Activated CD8-positive, alpha-beta memory T cell treated with anti-CD3 and anti-CD28 coated beads for 36 hours (primary cell): Measurements from ENCODE around the gene MTTP. TPM values are rescaled to one million over a fixed set of nuclear protein-coding genes. Genes with fewer than 3 reads are reported as not detected.

Experiments
- CTCF ChIA-PET: fragments of 350-600 bp; sonication (Branson Sonifier 250); formaldehyde crosslinking; loops from one replicate; lab custom pipeline; 2021; ENCODE audit warnings: antibody characterized with exemption; lab: Charles Lee
- POLR2A ChIA-PET: fragments of 350-600 bp; sonication (Branson Sonifier 250); formaldehyde crosslinking; loops from one replicate; lab custom pipeline; 2021; ENCODE audit warnings: antibody characterized with exemption; lab: Charles Lee
- total RNA-seq, 2 experiments: library from RNA; stranded (reverse); gene quantifications; one replicate each; pipeline ENCODE4 v1.2.3, GENCODE V29; 2021

The MTTP gene
- total RNA-seq, 2 experiments from 2014 or later, result not detected

DNA sequence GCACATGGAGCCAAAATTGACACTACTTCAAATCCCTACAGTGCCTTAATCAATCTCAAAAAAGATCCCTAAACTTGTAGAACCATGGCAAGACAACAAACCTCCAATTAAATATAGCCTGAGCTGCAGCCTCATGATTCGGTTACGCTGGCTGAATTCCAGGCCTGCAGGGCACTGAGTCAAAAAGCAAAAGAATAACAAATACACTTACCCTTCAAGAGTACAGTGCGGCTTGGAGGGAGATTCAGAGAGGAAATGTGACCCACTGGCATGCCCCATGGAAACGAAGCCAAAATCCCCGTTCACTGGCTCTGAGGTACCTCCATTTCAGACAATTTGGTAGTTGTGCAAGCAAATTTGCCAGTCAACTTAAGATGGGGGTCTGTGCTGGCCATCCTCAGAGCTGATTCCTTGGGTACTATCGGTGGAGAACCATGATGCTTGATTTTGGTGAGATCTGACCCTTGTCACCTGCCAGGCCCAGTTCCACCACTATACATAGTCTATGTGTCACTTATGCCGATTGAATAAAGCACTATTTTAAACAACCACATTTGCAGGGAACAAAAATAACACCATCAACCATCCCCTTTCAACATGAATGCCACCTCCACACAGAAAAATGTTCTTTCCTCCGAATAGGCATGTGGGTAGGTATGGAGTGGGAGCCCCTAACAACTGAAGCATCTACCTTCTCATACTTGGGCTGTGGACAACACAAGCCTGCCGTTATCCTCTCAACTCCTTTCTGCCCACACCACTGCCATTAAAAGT lies 80.9 kb downstream of the MTTP start:
- POLR2A ChIA-PET, result no interaction called here
- CTCF ChIA-PET, result no interaction called here

DNA sequence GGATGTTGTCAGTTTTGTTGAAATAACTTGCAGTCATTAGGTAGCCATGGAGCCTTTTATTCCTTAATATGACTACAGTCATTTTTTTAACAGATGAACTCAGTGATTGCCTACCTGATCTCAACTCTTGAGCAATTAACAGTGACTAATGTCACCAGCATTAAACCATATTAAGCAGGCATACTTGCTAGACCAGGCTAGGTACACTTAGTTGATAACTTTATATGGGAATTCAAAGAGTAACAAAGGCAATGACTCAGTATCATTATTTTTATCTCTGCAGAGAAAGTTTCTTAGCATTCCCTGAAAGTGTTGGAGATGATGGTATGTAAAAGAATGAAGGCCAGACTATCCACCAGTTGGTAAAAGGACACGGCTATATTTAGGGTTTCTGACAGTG lies 83.2 kb downstream of the MTTP start, which contains the start of gene C4orf54:
Gene C4orf54, minus strand, starts transcription at position 31 of the 400 bp plus-strand sequence. CDS start 3,180 bp downstream, outside the sequence.
- CTCF ChIA-PET, result no interaction called here

DNA sequence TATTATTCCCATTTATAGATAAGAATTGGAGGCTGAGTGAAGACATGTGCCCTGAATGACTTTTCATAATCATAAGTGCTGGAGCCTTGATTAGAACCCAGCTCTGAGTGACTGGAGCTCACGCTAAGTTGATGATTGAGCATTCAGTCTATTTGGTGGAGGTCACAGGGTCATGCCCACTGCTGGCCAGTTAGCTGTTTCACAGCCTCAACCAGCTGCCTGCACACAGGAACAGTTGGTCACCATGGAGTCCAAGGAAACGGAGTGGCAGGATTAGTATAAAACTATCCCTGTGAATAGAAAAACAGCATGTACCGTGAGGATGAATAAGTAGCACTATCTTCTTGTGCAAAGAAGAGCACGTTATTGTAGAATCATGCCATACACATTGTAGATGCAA lies 84.0 kb downstream of the MTTP start:
- ChIA-PET CTCF (no interaction called here), POLR2A (no interaction called here)

More for the DNA sequence above, 83.2 kb downstream of the MTTP start, which contains the start of gene C4orf54:
- POLR2A ChIA-PET, result no interaction called here

DNA sequence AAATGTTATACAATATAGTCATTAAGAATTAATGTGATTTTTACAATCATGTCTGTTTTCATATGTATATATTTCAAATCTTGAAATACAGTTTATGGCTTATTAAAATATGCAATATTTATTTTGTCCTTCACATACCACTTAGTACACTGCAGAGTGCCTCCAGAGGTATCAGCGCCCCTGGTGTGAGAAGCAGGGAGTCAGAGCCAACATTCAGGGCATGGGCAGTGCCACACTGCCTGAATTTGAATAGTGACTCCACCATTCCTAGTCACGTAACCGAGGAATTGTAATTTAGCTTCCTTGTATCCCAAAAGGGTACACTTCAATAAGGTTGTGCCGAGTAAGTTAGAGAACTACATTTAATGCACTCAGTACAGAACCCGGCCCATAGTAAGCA lies 87.3 kb downstream of the MTTP start:
- POLR2A ChIA-PET, result interaction anchor here (0.6 kb wide), 1 partner anchor 204 kb away, joined by 5 read pairs; no protein-coding TSS in a partner anchor
- CTCF ChIA-PET, result no interaction called here

DNA sequence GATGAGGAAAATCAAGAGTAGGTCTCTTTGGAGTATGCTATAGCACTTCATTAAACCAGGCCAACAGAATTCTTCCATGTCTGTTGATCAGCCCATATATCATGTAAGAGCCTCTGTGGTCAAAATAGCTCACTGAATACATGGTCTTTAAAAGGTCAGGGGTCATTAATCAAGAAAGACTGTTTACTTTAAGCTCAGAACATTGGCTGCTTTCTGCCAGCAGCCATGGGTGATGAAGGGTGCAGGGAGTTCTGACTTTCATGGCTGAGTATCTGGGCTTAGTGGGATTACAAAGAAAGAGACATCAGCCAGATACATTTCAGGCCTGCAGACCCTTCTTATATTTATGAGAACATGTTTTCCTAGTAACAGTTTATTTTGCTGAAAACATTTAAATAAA lies 90.1 kb downstream of the MTTP start:
- POLR2A ChIA-PET, result no interaction called here
- CTCF ChIA-PET, result interaction anchor here (0.6 kb wide), 1 partner anchor 141 kb away, joined by 5 read pairs; no protein-coding TSS in a partner anchor

DNA sequence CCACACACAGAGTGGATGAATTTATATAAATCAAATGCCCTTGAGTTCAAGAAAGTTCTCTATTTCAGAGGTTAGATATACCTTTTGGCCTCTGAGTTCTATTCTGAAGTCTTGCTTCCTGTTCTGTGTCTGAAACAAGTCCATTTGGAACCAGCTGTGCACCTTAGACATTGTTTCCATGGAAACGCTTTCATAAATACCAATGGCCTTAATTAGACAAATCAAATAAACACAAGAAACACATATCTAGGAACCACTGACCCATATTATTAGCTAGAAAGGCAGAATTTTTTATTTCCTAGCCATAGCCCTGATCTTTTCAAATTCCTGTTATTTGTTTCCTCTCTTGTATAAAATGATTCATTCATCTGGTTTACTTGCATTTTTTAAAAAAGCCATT lies 91.4 kb downstream of the MTTP start:
- ChIA-PET POLR2A (no interaction called here), CTCF (no interaction called here)

DNA sequence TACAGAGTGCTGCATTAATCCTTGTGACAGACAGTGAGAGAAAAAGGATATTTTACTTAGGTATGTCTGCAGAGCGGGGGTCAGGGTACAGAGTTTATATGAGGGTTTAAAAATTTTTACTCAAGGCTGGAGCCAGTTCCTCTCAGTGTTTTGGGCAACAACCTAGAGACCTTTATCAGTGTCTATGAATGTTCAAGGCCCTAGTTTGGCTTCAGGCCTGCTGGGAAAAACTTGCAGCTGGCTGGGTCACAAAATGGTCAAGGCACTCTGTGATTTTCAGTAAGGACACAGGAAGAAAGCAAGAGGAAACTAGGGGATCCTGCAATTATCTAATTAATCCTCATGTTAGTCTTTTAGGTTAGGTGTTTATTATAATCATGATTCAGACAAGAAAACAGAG lies 93.8 kb downstream of the MTTP start:
- ChIA-PET POLR2A (no interaction called here), CTCF (no interaction called here)

DNA sequence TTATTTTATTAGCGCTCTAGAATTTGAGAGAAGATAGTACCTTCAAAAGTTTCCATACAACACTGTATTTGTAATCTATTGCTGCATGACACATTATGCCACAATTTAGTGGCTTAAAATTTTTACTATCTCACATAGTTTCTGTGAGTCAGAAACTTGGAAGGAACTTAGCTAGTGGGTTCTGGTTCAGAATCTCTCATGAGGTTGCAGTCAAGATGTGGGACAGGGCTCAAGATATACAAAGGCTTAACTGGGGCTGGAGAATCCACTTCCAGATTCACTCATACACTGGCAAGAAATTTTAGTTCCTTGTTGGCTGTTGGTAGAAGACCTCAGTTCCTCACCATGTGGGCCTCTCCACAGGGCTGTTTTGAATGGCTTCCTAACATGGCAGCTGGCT lies 94.5 kb downstream of the MTTP start:
- ChIA-PET CTCF (no interaction called here), POLR2A (no interaction called here)

DNA sequence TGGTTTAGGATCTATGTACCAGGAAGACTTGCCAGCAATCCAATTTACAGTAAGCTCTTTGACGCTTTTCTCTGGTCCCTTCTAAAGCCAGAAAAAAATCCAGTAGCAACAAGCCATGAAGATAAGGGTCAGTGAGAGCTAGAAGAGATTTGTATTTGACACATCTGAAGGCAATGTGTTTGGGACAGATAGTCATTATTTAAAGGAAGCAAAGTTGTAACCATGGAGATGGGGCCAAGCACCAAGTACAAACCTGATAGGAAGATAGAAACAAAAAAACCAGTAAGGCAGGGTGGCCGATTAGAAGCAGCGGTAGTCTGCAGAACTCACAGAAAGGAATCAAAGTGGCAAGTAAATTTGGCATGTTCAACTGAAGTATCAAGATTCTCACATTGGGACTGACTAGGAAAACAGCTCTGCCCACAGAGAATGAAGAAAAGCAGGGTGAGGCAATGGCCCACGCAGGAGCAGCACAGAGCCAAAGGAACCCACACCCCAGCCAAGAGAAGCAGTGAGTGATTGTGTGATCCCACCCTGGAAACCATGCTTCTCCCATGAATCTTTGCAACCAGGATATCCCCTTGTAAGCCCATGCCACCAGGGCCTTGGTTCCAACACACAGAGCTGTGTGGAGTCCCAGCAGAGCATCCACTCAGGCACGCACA lies 95.9 kb downstream of the MTTP start:
- POLR2A ChIA-PET, result no interaction called here
- CTCF ChIA-PET, result no interaction called here

Other genes starting within 250 kb of the MTTP start
- gene ADH1C, start 222.1 kb upstream of the MTTP start, total RNA-seq, result not detected
- gene ADH7, start 139.5 kb upstream of the MTTP start, total RNA-seq, result not detected
- gene C4orf17, start 63.8 kb upstream of the MTTP start, total RNA-seq, result not detected
- gene TRMT10A, start 10.8 kb upstream of the MTTP start, total RNA-seq, result 1 to 10 TPM; 7.6 to 8.7 TPM
- gene C4orf54, start 83.0 kb downstream of the MTTP start, total RNA-seq, result not detected
- gene DAPP1, start 242.0 kb downstream of the MTTP start, total RNA-seq, result 10 to 100 TPM; 24.1 to 24.4 TPM